Measurements from ENCODE around the gene ZNF518A.

ZNF518A gene

DNA sequence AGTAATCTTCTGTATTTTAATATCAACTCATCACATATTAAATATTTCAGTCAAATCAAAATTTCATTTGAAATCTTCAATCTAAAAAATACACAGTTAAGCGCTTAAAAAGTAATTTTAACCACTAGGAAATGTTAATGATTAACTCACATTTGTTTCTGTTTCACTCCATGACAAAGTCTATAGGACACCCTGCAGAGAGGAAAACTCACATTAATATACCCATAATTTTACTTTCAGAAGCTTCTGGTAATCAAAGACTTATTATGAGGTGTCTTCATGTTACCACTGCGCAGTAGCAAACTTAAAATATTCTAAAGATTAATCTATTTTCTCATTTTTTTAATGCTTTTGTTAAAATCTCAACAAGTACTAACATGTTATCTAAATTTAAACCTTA lies 41.0 kb upstream of the ZNF518A start:
- TF ChIP-seq EZH2 (IDR thresholded peaks at IDR 0.05; ENCODE audit: borderline replicate concordance, low read depth, low read length, severe bottlenecking), result no peak
- no peak for TF ChIP-seq CTCF (IDR thresholded peaks at IDR 0.05; ENCODE audit: borderline replicate concordance, extremely low read depth, low read length, poor library complexity, severe bottlenecking)
- H3K79me2 ChIP-seq (ENCODE audit: insufficient read depth, low read length), result no peaks in the 10 kb centered on the region; the same call in none of the 2 replicates
- DNase-seq, result no peak
- H3K4me1 ChIP-seq (ENCODE audit: insufficient read depth, low read length), result peaks cover 20% of the 10 kb centered on the region
- no peaks in the 10 kb centered on the region for H3K36me3 ChIP-seq (ENCODE audit: insufficient read depth, low read length)
- H2AFZ ChIP-seq (ENCODE audit: low read depth, low read length), result peak overlapping the region; percentile 92
- no peak for ATAC-seq (ENCODE audit: insufficient read depth, low read depth)
- no peaks in the 10 kb centered on the region for H4K20me1 ChIP-seq (ENCODE audit: insufficient read depth, low read length)
- H3K4me3 ChIP-seq (ENCODE audit: low read depth in 1 of 2, low read length in 2 of 2), result peak overlapping the region; percentile 51 to 70; a peak in 3 of 4 replicates
- H3K4me2 ChIP-seq (ENCODE audit: insufficient read depth, low read length), result peak overlapping the region; percentile 70
- peak overlapping the region; percentile 98; the same call in 1 of the 2 replicates for H3K27ac ChIP-seq (ENCODE audit: low read length)
- no peaks in the 10 kb centered on the region for H3K27me3 ChIP-seq (ENCODE audit: insufficient read depth, low read length, poor library complexity)
- no peaks in the 10 kb centered on the region for H3K9me3 ChIP-seq (ENCODE audit: insufficient read depth, low read length, severe bottlenecking)
- peak overlapping the region; percentile 87 for H3K9ac ChIP-seq (ENCODE audit: low read depth, low read length)

- Histone ChIP-seq H3K27ac (ENCODE audit: low read length) (peak overlapping the region; percentile 98), H3K36me3 (ENCODE audit: insufficient read depth, low read length) (no peaks in the 10 kb centered on the region), H3K79me2 (ENCODE audit: insufficient read depth, low read length) (no peaks in the 10 kb centered on the region; the same call in none of the 2 replicates), H3K9me3 (ENCODE audit: insufficient read depth, low read length, severe bottlenecking) (no peaks in the 10 kb centered on the region), H3K27me3 (ENCODE audit: insufficient read depth, low read length, poor library complexity) (no peaks in the 10 kb centered on the region), H3K4me1 (ENCODE audit: insufficient read depth, low read length) (peaks cover 20% of the 10 kb centered on the region), H3K4me3 (ENCODE audit: low read depth in 1 of 2, low read length in 2 of 2) (peak overlapping the region; percentile 51 to 70), H3K4me2 (ENCODE audit: insufficient read depth, low read length) (peak overlapping the region; percentile 70), H2AFZ (ENCODE audit: low read depth, low read length) (peak overlapping the region; percentile 92), H4K20me1 (ENCODE audit: insufficient read depth, low read length) (no peaks in the 10 kb centered on the region), H3K9ac (ENCODE audit: low read depth, low read length) (peak overlapping the region; percentile 87)
- peak; percentile 93 for ATAC-seq (ENCODE audit: insufficient read depth, low read depth)
- DNase-seq, result peak; percentile 96
- TF ChIP-seq EZH2 (IDR thresholded peaks at IDR 0.05; ENCODE audit: borderline replicate concordance, low read depth, low read length, severe bottlenecking) (no peak), CTCF (IDR thresholded peaks at IDR 0.05; ENCODE audit: borderline replicate concordance, extremely low read depth, low read length, poor library complexity, severe bottlenecking) (no peak)
Measured at GRCh38 chr10:96089670-96090462, 40.2 kb upstream of the ZNF518A start.

- Histone ChIP-seq H3K4me3 (ENCODE audit: low read depth in 1 of 2, low read length in 2 of 2) (peak overlapping the region; percentile 51 to 70), H3K27ac (ENCODE audit: low read length) (peak overlapping the region; percentile 98), H3K79me2 (ENCODE audit: insufficient read depth, low read length) (no peaks in the 10 kb centered on the region; the same call in none of the 2 replicates), H3K9me3 (ENCODE audit: insufficient read depth, low read length, severe bottlenecking) (no peaks in the 10 kb centered on the region), H3K4me1 (ENCODE audit: insufficient read depth, low read length) (peaks cover 20% of the 10 kb centered on the region), H3K9ac (ENCODE audit: low read depth, low read length) (peak overlapping the region; percentile 87), H3K4me2 (ENCODE audit: insufficient read depth, low read length) (peak overlapping the region; percentile 70), H4K20me1 (ENCODE audit: insufficient read depth, low read length) (no peaks in the 10 kb centered on the region), H3K36me3 (ENCODE audit: insufficient read depth, low read length) (no peaks in the 10 kb centered on the region), H3K27me3 (ENCODE audit: insufficient read depth, low read length, poor library complexity) (no peaks in the 10 kb centered on the region), H2AFZ (ENCODE audit: low read depth, low read length) (peak overlapping the region; percentile 92)
- TF ChIP-seq CTCF (IDR thresholded peaks at IDR 0.05; ENCODE audit: borderline replicate concordance, extremely low read depth, low read length, poor library complexity, severe bottlenecking) (no peak), EZH2 (IDR thresholded peaks at IDR 0.05; ENCODE audit: borderline replicate concordance, low read depth, low read length, severe bottlenecking) (no peak)
- 0 out of 3 replicates have a peak, but pooled peaks have one; percentile 1 for ATAC-seq (ENCODE audit: insufficient read depth, low read depth)
- no peak for DNase-seq
Measured at GRCh38 chr10:96090463-96090800, 39.7 kb upstream of the ZNF518A start.

Data from DND-41 (cell line).